Activated CD4-positive, alpha-beta T cell treated with anti-CD3 and anti-CD28 coated beads, Interleukin-2, amount 50 U/mL, for 24 hours (primary cell): ENCODE data around the gene NEDD4L.

Experiments
- DNase-seq, 2 donors: peaks; one replicate each; pipeline ENCODE4 v3.0.0-alpha.2; 2020; ENCODE audit warnings: low read depth in 1 of 2, low spot score in 1 of 2

Gene NEDD4L

GRCh38 chr18:58438958-58439300, 394.9 kb downstream of the NEDD4L start:
- no peak for DNase-seq

GRCh38 chr18:58443671-58444070, 399.6 kb downstream of the NEDD4L start:
- DNase-seq: no peak

GRCh38 chr18:58446391-58447060, 402.5 kb downstream of the NEDD4L start:
- no peak for DNase-seq

GRCh38 chr18:58447402-58448095, 403.5 kb downstream of the NEDD4L start:
- DNase-seq: no peak

- DNase-seq: no peak
These were observed 405.4 kb downstream of the NEDD4L start for GRCh38 chr18:58449464-58449863.
